Tongue (tissue), 2 donors: ENCODE data around the gene CEACAM6. TPM values are rescaled to one million over a fixed set of nuclear protein-coding genes. Genes with fewer than 3 reads are reported as not detected.
A peak's percentile ranks its signal among the peaks of the same experiment; 100 is the strongest.
"Not testable (repeated sequence)": the region's sequence is repeated elsewhere in the genome, so short reads cannot be mapped to it uniquely, and the experiment has no call there.

Experiments
- DNase-seq: peaks from one replicate; pipeline ENCODE4 v3.0.0-alpha.2; 2015
- total RNA-seq: library from RNA; depleted of rRNA; stranded (reverse); fragments of >200 nt; gene quantifications from one replicate; pipeline ENCODE4 v1.2.3, GENCODE V29; 2014

CEACAM6 gene
- total RNA-seq, 1 donor from 2014 or later, result 6.7 TPM

DNA sequence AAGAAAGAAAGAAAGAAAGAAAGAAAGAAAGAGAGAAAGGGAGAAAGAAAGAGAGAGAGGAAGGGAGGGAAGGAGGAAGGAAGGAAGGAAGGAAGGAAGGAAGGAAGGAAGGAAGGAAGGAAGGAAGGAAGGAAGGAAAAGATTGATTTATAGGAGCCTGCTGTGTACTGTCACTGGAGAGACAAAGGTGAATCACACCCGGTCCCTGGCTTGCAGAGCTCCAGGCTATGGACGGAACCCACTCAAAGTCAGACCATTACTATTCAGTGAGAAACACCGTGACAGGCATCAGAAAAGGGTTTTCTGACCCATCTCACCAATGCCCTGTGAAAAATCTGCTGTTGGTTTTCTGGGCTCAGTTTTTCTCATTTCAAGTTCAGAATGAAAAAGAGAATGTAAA, 7.3 kb upstream of the CEACAM6 start:
- no peak for DNase-seq

DNA sequence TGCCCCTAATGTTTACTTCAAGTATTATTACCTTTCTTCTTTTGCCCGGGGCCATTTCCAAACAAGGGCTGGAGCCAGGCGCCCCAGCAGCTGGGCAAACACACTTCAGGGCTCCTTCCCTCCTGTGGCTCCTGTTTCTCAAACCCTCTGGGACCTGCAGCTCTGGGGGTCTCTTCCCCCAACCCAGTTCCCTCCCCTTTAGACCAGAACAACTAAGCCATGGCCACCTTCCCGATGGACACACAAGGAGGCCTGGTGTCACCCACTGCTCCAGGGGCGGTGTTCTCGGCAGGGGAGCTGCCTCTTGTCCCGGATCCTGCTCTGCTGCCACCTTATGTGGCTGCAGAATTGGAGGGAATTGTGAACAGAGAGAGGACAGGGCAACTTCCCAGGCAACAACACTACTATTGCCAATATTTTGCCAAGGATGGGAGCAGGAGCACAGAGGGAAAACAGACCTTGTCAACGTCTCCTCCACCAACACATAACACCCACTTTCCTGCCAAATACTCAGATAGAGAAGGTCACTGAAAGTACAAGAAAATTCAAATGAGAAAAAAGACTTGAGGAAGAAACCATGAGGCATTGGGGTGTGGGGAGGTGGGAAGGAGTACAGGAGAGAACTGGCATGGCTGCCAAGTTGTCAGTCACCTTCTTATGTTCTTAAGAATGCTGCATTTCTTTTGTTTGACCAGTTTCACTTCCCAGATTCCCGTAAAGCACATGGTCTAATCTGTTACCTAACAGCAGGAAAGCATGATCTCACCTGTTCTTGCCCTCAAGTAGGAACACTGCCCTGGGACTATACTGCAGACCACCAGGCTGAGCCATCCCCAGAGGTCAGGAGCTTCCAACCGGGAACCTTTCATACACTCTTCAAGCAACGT, 4.8 kb upstream of the CEACAM6 start:
- DNase-seq, result peak; percentile 2

DNA sequence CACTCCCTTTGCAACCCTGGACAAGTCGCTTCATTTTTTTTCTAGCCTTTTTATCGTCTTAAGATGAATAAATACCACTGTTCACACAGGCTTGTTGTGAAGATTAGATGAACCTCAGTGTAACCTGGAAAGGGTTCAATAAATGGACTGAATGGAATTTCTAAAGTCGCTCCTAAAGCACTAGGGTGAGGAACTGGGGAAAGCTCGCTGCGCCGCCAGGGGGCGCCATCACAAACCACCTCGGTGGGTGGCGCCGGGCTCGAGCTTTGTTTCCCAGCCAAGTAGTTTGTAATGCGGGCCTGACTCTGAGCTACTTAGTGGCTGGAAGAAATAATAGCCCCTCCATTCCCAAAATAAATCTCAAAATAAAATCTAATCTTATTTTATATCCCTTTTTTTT, 2.2 kb upstream of the CEACAM6 start:
- no peak for DNase-seq

DNA sequence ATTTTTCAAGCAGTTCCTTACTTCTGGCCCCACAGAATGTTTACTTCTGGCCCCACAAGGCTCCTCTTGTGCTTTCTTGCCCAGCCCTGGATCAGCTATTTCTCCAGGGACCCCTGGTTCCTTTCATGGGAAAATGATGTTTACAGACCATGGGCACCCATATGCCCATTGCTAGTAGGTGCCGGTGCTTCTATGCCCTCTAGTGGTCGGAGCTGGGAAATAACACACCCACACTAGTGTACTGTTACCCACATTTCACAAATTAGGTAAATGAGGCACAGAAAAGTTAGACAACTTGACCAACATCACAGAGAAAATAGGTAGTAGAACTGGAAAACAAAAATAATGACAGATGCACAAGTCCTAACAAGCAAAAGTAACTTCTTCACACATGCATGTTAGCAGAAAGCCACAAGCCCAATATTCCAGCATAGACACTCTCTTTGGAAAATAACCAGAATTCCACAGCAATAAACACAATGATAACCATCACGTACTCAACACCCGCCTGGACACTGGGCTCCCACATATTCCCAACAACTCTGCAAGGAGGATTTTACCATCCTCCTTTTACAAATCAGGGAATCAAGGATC, 1.3 kb upstream of the CEACAM6 start:
- peak; percentile 24 for DNase-seq

DNA sequence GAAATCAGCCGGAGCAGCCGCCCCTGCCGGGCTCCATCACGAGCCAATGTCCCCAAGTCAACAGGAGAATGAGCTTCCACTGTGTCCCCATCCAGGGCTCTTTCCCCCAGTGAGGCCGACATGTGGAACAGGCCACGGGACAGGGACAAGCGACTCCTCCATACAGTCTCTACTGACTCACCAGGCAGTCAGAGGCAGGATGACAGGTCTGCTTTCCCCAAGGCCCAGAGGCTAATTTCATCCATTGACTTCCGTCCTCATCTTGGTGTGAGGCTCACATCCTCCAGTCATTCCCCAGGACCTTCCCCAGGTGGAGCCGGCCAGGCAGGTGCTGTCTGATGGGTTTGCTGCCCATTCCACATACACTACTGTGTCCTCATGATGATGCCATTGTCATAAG, 3.5 kb downstream of the CEACAM6 start:
- DNase-seq, result no peak

DNA sequence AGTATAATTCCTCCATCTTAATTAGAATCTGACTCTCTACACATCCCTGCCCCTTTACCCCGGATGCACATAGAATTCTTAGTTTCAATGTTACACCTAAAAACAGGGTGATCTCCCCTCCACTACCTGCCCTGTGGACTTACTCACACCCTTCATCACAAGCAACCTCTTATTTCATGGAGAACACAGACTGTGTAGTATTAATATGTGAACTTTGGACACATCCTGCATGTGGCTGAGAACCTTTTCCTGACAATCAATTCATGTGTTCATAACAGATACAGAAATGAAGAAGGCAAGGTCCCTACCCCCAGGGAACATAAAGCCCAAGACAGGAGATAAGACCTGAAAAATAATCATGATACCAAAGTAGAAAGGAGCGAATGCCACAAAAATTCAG, 11.8 kb downstream of the CEACAM6 start:
- DNase-seq, result no peak

DNA sequence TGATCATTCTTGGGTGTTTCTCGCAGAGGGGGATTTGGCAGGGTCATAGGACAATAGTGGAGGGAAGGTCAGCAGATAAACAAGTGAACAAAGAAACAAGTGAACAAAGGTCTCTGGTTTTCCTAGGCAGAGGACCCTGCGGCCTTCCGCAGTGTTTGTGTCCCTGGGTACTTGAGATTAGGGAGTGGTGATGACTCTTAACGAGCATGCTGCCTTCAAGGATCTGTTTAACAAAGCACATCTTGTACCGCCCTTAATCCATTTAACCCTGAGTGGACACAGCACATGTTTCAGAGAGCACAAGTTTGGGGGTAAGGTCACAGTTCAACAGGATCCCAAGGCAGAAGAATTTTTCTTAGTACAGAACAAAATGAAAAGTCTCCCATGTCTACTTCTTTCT, 12.8 kb downstream of the CEACAM6 start:
- not testable (repeated sequence) for DNase-seq

DNA sequence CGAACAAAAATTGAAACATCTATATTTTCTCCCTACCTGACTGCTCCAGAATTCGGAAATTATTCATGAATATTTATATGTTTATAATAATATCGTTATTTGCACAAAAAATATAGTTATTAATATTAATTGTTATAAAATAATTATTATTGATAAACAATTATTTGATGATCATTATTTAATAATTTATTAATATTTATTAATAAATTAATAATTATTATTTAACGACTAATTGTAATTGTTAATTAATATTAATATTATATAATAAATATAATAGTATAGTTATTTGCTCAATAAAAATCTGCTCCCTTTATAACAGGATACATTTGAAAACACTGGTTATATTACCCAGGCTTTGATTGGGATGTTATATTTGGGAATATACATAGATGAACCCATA, 14.3 kb downstream of the CEACAM6 start:
- DNase-seq, result no peak

DNA sequence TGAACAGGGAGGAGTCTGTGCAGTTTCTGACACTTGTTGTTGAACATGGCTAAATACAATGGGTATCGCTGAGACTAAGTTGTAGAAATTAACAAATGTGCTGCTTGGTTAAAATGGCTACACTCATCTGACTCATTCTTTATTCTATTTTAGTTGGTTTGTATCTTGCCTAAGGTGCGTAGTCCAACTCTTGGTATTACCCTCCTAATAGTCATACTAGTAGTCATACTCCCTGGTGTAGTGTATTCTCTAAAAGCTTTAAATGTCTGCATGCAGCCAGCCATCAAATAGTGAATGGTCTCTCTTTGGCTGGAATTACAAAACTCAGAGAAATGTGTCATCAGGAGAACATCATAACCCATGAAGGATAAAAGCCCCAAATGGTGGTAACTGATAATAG, 16.1 kb downstream of the CEACAM6 start:
- DNase-seq, result no peak

DNA sequence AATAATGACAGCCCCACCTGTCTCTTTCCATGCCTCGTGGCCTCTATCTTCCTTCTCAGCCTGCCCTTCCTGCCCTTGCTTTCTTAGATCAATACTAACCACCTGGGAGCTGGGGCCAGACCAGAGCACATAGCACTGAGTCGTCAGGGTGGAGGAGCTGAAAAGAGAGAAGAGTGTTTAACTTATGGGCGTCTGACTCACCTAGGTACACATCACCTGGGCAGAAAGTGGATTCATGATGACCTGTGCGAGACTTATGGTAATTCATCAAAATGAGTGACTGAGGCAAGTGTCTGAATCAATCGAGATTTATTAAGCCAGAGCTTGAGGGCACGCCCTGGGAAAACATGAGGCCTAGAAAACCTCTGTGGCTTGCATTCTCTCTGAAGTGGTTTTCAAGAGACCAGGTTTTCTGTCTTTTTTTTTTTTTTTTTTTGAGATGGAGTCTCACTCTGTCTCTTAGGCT, 19.2 kb downstream of the CEACAM6 start:
- DNase-seq, result peak; percentile 44

DNA sequence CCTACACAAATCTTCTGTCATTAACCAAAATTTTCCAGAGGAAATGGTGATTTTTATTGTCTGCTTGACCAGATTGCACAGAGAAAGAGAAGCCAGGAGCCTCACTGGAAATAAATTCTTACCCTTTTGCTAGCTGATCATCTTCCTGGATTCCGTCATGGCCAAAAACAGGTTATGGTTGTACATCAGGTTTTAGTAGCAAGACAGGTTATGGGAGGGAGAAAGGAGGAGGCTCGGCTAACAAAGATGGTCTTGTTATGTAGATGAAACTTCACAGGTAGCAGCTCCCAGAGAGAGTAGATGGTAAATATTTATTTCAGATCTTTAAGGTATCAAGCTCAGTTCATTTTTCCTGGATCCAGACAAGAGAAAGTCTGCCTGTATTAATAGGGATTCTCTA, 21.4 kb downstream of the CEACAM6 start:
- DNase-seq, result peak; percentile 64

DNA sequence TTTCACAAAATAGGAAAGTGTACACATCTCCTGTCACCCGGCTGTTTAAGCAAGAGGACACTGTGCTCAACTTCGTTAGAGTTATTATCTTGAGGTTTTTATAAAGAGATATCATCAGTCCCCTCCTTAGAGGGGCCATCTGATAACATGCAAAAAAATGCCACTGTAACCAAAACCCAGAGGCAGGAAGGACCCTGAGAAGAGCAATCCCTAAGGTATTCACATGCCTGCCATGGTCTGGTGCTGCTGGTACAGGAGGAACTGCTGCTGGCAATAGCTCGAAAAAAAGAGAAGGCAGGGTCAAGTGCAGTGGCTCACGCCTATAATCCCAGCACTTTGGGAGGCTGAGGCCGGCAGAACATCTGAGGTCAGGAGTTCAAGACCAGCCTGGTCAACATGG, 28.3 kb downstream of the CEACAM6 start:
- DNase-seq, result no peak

DNA sequence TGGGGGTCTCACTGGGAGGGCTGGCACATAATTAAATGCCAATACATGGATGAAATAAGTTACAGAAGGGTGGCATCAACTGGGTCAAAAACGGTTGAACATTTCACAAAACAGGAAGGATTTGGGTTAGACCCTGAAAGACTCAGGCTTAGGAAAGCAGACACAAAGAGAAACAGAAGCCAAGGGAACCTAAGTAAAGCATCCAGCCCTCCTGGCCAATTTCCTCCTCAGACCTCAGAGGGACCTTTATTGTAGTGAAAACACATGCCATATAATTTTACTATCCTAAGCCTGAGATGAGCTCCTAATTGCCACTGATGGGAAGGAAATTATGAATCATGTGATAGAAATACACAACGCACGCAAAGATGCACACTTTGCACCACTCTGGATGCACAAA, 29.0 kb downstream of the CEACAM6 start:
- DNase-seq, result no peak

DNA sequence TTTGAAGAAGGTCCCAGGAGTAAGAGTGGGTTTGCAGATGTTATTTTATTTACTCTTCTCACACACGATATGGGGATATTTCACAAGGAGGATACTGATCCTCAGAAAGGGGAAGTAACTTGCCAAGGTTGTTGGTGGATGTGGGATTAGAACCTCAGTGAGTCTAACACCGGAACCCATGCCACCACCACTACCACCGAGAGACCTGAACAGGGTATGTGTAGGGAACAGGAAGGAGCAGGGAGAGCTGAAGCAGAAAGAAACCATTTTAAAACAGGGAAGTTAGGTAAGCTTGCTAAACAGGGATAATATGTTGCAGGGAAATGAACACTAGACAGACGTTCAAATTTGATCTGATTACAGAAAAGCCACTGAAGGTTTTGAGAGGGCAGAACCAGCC, 29.4 kb downstream of the CEACAM6 start:
- DNase-seq, result no peak

DNA sequence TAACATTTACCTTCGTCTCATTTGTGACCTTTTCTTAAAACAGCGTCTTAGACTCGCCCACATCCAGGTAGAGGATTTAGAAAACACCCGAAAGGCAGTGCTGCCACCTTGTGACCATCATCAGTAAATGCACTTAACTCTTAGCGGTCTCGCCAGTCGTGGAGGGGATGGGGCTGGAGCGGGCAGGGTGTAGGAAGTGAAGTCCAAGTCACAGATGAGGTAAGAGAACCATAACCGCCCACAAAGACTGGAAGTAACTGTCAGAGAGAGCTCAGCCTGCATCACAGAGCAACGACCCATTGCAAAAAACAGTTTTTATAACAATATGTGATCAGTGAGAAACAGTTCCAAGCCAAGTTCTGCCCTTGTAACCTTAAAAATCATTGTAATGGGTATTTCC, 30.3 kb downstream of the CEACAM6 start:
- DNase-seq, result peak; percentile 75

DNA sequence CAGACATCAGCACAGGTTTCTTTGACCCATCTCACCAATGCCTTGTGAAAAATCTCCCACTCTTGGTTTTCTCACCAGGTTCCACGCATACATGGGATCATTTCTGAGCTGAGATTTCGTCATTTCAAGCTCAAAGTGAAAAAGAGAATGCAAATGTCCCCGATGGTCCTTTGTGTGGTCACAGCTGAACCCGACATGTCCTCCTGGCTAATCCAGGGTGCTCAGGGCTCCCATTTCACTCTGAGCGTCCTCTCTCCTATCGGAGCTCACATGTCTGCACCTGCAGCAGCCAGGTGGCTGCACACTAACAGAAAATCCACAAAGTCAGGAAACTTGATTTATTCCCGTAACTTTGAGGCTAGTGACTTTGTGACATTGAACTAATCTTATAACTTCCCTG, 31.7 kb downstream of the CEACAM6 start:
- DNase-seq, result no peak

DNA sequence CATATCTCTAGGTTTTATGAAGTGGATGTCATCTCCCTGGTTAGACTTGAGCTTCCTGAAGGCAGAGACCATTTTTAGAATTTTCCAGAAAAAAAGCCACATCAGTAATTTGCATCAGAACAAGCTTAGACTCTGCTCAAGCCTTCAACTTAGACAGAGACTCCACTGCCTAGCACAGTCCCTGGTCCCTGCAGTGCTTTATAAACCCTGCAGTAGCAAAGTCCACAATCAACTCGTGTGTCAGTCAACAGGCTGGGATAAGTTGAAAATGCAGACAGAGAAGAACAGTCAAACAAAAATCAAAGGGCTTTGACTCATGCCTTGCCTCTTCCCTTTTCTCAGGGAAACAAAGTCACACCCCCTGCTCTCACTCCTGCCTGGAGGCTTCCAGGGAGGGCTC, 33.2 kb downstream of the CEACAM6 start:
- DNase-seq, result not testable (repeated sequence)

DNA sequence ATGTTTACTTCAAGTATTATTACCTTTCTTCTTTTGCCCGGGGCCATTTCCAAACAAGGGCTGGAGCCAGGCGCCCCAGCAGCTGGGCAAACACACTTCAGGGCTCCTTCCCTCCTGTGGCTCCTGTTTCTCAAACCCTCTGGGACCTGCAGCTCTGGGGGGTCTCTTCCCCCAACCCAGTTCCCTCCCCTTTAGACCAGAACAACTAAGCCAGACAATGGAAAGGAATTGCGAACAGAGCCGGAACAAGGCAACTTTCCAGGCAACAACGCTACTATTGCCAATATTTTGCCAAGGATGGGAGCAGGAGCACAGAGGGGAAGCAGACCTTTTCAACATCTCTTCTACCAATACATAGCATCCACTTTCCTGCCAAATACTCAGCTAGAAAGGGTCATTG, 33.7 kb downstream of the CEACAM6 start:
- DNase-seq, result not testable (repeated sequence)

DNA sequence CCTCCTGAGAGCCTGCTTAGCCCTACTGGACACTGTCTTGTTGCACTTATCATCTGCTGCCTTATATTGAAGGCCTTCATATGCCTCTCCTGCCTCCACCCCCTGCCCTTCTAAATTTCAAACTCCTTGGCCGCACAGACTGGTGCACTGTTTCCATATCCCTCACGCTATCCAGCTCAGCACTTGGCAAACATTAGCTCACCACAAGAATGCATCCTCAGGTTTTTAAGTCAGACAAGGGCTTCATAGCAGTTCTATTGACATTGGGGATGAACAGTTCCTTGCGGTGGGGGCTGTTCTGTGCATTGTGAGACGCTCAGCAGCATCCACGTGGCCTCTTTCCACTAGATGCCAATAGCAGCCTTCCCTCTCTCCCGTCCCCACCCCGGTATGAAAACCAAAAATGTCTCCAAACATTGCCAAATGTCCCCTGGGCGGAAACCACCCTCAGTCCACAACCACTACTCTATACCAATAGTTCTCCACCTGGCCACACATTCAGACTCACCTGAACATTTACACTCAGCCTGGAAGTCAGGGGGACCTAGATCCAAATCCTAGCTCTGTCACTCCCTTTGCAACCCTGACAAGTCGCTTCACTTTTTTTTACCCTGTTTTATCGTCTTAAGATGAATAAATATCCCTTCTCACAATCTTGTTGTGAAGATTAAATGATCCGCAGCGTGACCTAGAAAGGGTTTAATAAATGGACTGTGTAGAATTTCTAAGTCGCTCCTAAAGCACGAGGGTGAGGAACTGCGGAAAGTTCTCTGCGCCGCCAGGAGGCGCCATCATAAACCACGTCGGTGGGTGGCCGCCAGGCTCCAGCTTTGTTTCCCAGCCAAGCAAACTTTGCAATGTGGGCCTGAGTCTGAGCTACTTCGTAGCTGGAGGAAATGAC, 37.4 kb downstream of the CEACAM6 start:
- peak; percentile 45 for DNase-seq

DNA sequence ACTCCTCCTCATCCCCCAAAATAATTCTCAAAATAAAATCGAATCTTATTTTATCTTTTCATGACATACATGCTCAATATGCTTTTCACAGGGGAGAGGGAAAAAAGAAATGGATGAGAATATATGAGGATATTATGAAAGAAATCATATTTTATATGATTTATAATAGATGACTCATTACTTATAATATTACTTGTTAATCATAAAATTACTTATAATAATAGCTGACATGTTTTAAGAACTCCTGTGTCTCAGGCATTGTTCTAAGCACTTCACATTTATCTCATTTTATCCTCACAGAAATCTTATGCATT, 38.0 kb downstream of the CEACAM6 start:
- DNase-seq, result no peak

DNA sequence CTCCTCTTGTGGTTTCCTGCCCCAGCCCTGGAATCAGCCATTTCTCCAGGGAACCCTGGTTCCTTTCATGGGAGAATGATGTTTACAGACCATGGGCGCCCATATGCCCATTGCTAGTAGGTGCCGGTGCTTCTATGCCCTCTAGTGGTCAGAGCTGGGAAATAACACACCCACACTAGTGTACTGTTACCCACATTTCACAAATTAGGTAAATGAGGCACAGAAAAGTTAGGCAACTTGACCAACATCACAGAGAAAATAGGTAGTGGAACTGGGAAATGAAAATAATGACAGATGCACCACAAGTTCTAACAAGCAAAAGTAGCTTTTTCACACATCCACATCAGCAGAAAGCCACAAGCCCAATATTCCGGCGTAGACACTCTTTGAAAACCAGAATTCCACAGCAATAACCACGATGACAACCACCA, 39.7 kb downstream of the CEACAM6 start:
- DNase-seq, result peak; percentile 35

DNA sequence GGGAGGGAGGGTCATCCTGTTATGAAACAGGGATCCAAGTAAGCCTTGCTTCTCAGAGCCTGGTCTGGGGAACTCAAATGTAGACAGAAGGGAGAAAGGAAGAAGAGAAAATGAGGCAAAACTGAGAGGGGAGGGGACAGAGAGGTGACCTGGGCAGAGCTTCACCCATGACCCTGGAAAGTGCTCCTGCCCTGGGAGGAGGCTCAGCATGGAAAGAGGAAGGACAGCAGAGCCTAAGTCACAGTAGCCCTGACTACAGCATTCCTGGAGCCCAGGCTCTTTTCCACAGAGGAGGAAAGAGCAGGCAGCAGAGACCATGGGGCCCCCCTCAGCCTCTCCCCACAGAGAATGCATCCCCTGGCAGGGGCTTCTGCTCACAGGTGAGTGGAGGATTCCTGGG, 41.0 kb downstream of the CEACAM6 start, which contains the start of gene CEACAM3:
CEACAM3 (plus strand) TSS at position 226 of the 400 bp plus-strand sequence; CDS start at position 317, 91 bp downstream.
- DNase-seq, result no peak

DNA sequence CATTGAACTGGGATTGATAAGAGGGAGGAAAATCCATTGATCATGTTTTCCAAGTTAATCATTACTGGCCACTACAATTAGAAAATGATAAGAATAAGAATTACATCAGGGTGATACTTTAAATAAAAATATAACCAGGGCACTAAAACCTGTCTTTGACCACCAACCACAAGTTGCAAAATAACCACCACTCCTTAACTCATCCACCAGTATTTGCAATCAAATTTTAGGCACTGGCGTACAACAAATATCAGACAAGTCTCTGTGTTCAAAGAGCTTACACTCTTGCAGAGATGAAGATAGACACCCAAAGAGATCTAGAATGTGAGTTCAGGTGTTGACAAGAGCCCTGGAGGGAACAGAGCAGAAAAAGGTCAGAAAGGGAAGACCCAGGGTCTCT, 41.6 kb downstream of the CEACAM6 start:
- DNase-seq, result no peak
